Astrocyte (in vitro differentiated cells and primary cell): ENCODE measurements around the gene ENTPD3.

Experiments
- CTCF ChIP-seq: IDR thresholded peaks from 2 replicates; pipeline ENCODE4 v1.5.1; 2011; ENCODE audit warnings: low read depth, mild to moderate bottlenecking, inconsistent platforms, low read length, moderate library complexity; ENCODE audit not compliant: insufficient read depth
- EZH2 ChIP-seq: IDR thresholded peaks from 2 replicates; pipeline ENCODE4 v1.6.1; 2012; ENCODE audit warnings: mild to moderate bottlenecking, low read length, inconsistent platforms; ENCODE audit not compliant: insufficient read depth

GRCh38 chr3:40452876-40453730 is 66.1 kb downstream of the ENTPD3 start:
- TF ChIP-seq CTCF, result no peak
- TF ChIP-seq EZH2, result no peak
